Measurements from ENCODE around the gene ASIC2. TPM values are rescaled to one million over a fixed set of nuclear protein-coding genes. Genes with fewer than 3 reads are reported as not detected.

Gene ASIC2
- total RNA-seq, 1 experiment from 2014 or later: 4.1 TPM

GRCh38 chr17:33009636-33010035 lies 283.5 kb downstream of the ASIC2 start:
- Histone ChIP-seq H3K36me3 (ENCODE audit: control insufficient read depth, insufficient read depth, low read length) (no peaks in the 10 kb centered on the region), H3K9me3 (ENCODE audit: control insufficient read depth, insufficient read depth, low read depth, low read length) (no peaks in the 10 kb centered on the region), H3K27ac (ENCODE audit: low read length) (no peak overlapping the region), H3K4me3 (ENCODE audit: low read depth in 2 of 2, low read length in 2 of 2) (no peak overlapping the region), H3K4me1 (ENCODE audit: control insufficient read depth, insufficient read depth, low read length) (no peaks in the 10 kb centered on the region), H3K27me3 (ENCODE audit: control insufficient read depth, insufficient read depth, low read length) (no peaks in the 10 kb centered on the region)
- DNase-seq (ENCODE audit: low read depth, low spot score) (no peak), ATAC-seq (no peak)
- intact Hi-C loops (cut with micrococcal nuclease; ENCODE audit: unreplicated experiment): no loop called here
- ChIA-PET CTCF (no interaction called here), POLR2A (no interaction called here)
- TF ChIP-seq REST (IDR thresholded peaks at IDR 0.05; ENCODE audit: insufficient read depth in 1 of 2, low read depth in 2 of 2, low read length in 1 of 2) (no peak), TCF7L2 (IDR thresholded peaks at IDR 0.05; ENCODE audit: low read depth, low read length) (no peak), CTCF (IDR thresholded peaks at IDR 0.05) (no peak), SIN3A (IDR thresholded peaks at IDR 0.05; ENCODE audit: borderline replicate concordance, insufficient read depth, low read depth, low read length) (no peak), POLR2AphosphoS5 (IDR thresholded peaks at IDR 0.05; ENCODE audit: low read depth, low read length) (no peak)
- BruUV-seq (replicated peaks): no TSS peak
- in situ Hi-C loops (cut with HindIII; ENCODE audit: low pct_unique_long_range_greater_than_20kb, low sequenced_read_pairs): no loop called here

- no peaks in the 10 kb centered on the region for H3K36me3 ChIP-seq (ENCODE audit: control insufficient read depth, insufficient read depth, low read length)
- H3K4me3 ChIP-seq (ENCODE audit: low read depth in 2 of 2, low read length in 2 of 2): no peak overlapping the region
- BruUV-seq (replicated peaks): no TSS peak
- H3K4me1 ChIP-seq (ENCODE audit: control insufficient read depth, insufficient read depth, low read length): no peaks in the 10 kb centered on the region
- H3K27ac ChIP-seq (ENCODE audit: low read length): no peak overlapping the region
- no peak for ATAC-seq
- CTCF ChIA-PET: no interaction called here
- H3K9me3 ChIP-seq (ENCODE audit: control insufficient read depth, insufficient read depth, low read depth, low read length): no peaks in the 10 kb centered on the region
- in situ Hi-C loops (cut with HindIII; ENCODE audit: low pct_unique_long_range_greater_than_20kb, low sequenced_read_pairs): no loop called here
- DNase-seq (ENCODE audit: low read depth, low spot score): no peak
- no peak for TF ChIP-seq REST (IDR thresholded peaks at IDR 0.05; ENCODE audit: insufficient read depth in 1 of 2, low read depth in 2 of 2, low read length in 1 of 2)
- no peak for TF ChIP-seq CTCF (IDR thresholded peaks at IDR 0.05)
- no peak for TF ChIP-seq SIN3A (IDR thresholded peaks at IDR 0.05; ENCODE audit: borderline replicate concordance, insufficient read depth, low read depth, low read length)
- TF ChIP-seq POLR2AphosphoS5 (IDR thresholded peaks at IDR 0.05; ENCODE audit: low read depth, low read length): no peak
- TF ChIP-seq TCF7L2 (IDR thresholded peaks at IDR 0.05; ENCODE audit: low read depth, low read length): no peak
- H3K27me3 ChIP-seq (ENCODE audit: control insufficient read depth, insufficient read depth, low read length): no peaks in the 10 kb centered on the region
- POLR2A ChIA-PET: no interaction called here
- intact Hi-C loops (cut with micrococcal nuclease; ENCODE audit: unreplicated experiment): no loop called here
These were observed 285.9 kb downstream of the ASIC2 start for GRCh38 chr17:33007186-33007585.

Measured in Panc1 (cell line).